Smooth muscle cell (in vitro differentiated cells): Measurements from ENCODE around the gene OPRPN. TPM values are rescaled to one million over a fixed set of nuclear protein-coding genes. Genes with fewer than 3 reads are reported as not detected.

Experiments used
- DNase-seq: peaks from one replicate; lab custom pipeline; 2025; ENCODE audit not compliant: unreplicated experiment; lab: John Stamatoyannopoulos, UW
- H2AFZ ChIP-seq: fragments of 200-600 bp; sonication (generic); 2 replicates; pipeline ENCODE4 v1.6.0; 2016; ENCODE audit warnings: antibody characterized with exemption, low read depth, mild to moderate bottlenecking
- H3F3A ChIP-seq: fragments of 200-600 bp; sonication (generic); 2 replicates; pipeline ENCODE4 v1.6.0; 2017; ENCODE audit warnings: antibody characterized with exemption, low read depth
- H3K27ac ChIP-seq: fragments of 200-600 bp; sonication (generic); 2 replicates; pipeline ENCODE4 v1.5.1; 2016; ENCODE audit warnings: low read depth, mild to moderate bottlenecking
- H3K27me3 ChIP-seq: fragments of 200-600 bp; sonication (generic); 2 replicates; pipeline ENCODE4 v1.6.1; 2016; ENCODE audit warnings: low read depth, mild to moderate bottlenecking
- H3K36me3 ChIP-seq: fragments of 200-600 bp; sonication (generic); 2 replicates; pipeline ENCODE4 v1.5.1; 2016; ENCODE audit warnings: low read depth
- H3K4me1 ChIP-seq: fragments of 200-600 bp; sonication (generic); 2 replicates; pipeline ENCODE4 v1.5.1; 2016; ENCODE audit warnings: low read depth
- H3K4me2 ChIP-seq: fragments of 200-600 bp; sonication (generic); 2 replicates; pipeline ENCODE4 v1.6.0; 2016; ENCODE audit warnings: mild to moderate bottlenecking
- H3K4me3 ChIP-seq: fragments of 200-600 bp; sonication (generic); 2 replicates; pipeline ENCODE4 v1.5.1; 2016; ENCODE audit warnings: mild to moderate bottlenecking
- H3K79me2 ChIP-seq: fragments of 200-600 bp; sonication (generic); 2 replicates; pipeline ENCODE4 v1.6.0; 2016; ENCODE audit warnings: low read depth, mild to moderate bottlenecking
- H3K9ac ChIP-seq: fragments of 200-600 bp; sonication (generic); 2 replicates; pipeline ENCODE4 v1.6.0; 2016; ENCODE audit warnings: low read depth
- H3K9me3 ChIP-seq: fragments of 200-600 bp; sonication (generic); replicated peaks from 2 replicates; pipeline ENCODE4 v1.5.1; 2016; ENCODE audit warnings: low read depth
- H4K20me1 ChIP-seq: fragments of 200-600 bp; sonication (generic); 2 replicates; pipeline ENCODE4 v1.6.0; 2016; ENCODE audit warnings: low read depth
- CTCF ChIP-seq: fragments of 200-600 bp; sonication (generic); IDR thresholded peaks from 2 replicates; pipeline ENCODE4 v1.5.1; 2017; ENCODE audit warnings: borderline replicate concordance, mild to moderate bottlenecking, antibody characterized with exemption; ENCODE audit not compliant: insufficient read depth, poor library complexity, severe bottlenecking
- WGBS: methylation state at CpG from one replicate; pipeline ENCODE4 v1.1.7; 2016; ENCODE audit warnings: low lambda C conversion rate; 5-methylcytosine and 5-hydroxymethylcytosine counted together
- polyA plus RNA-seq: library from polyadenylated mRNA; unstranded; fragments of >200 nt; fragmentation: Nextera tagmentation; extraction: Ambion mirVana; gene quantifications from 2 replicates; pipeline ENCODE4 v1.2.1, GENCODE V29; 2016
- total RNA-seq: library from RNA; depleted of rRNA; stranded (reverse); fragments of >200 nt; gene quantifications from 2 replicates; pipeline ENCODE4 v1.2.3, GENCODE V29; 2014

OPRPN gene
- total and polyA plus RNA-seq, 2 experiments from 2014 or later = not detected

GRCh38 chr4:70399319-70399718 is 1.6 kb downstream of the OPRPN start:
- H2AFZ ChIP-seq = no peak overlapping the region
- H3K4me3 ChIP-seq = no peak overlapping the region
- H3K27me3 ChIP-seq = no peaks in the 10 kb centered on the region
- no peak for DNase-seq
- H3K27ac ChIP-seq = no peak overlapping the region
- no peaks in the 10 kb centered on the region for H3K36me3 ChIP-seq
- no peak for TF ChIP-seq CTCF
- H3F3A ChIP-seq = no peaks in the 10 kb centered on the region
- no peaks in the 10 kb centered on the region for H3K79me2 ChIP-seq
- WGBS = 94% methylated on average over 1 of the region's 1 CpG
- no peak overlapping the region for H3K9ac ChIP-seq
- H3K9me3 ChIP-seq = no peaks in the 10 kb centered on the region
- H4K20me1 ChIP-seq = no peaks in the 10 kb centered on the region
- no peaks in the 10 kb centered on the region for H3K4me1 ChIP-seq
- no peak overlapping the region for H3K4me2 ChIP-seq

- no peaks in the 10 kb centered on the region for H3K4me1 ChIP-seq
- whole genome bisulfite sequencing = 94% methylated on average over 1 of the region's 1 CpG
- H2AFZ ChIP-seq = no peak overlapping the region
- H3K9me3 ChIP-seq = no peaks in the 10 kb centered on the region
- TF ChIP-seq CTCF = no peak
- no peak overlapping the region for H3K4me2 ChIP-seq
- H3K9ac ChIP-seq = no peak overlapping the region
- H3K27ac ChIP-seq = no peak overlapping the region
- no peaks in the 10 kb centered on the region for H3F3A ChIP-seq
- no peaks in the 10 kb centered on the region for H4K20me1 ChIP-seq
- DNase-seq = no peak
- H3K4me3 ChIP-seq = no peak overlapping the region
- H3K36me3 ChIP-seq = no peaks in the 10 kb centered on the region
- no peaks in the 10 kb centered on the region for H3K79me2 ChIP-seq
- no peaks in the 10 kb centered on the region for H3K27me3 ChIP-seq
Observed at GRCh38 chr4:70402762-70403161, 5.0 kb downstream of the OPRPN start.

DNA sequence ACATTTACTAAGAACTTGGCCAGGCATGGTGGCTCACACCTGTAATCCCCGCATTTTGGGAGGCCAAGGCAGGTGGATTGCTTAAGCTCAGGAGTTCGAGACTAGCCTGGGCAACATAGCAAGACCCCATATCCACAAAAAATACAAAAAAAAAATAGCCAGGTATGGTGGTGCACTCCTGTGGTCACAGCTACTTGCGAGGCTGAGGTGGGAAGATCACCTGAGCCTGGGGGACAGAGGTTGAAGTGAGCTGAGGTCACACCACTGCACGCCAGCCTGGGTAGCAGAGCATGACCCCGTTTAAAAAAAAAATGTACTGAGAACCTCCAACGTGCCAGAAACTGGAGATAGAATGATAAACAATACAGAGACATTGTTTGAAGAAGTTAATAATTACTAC is 8.0 kb downstream of the OPRPN start:
- no peak overlapping the region for H2AFZ ChIP-seq
- no peaks in the 10 kb centered on the region for H3K79me2 ChIP-seq
- no peaks in the 10 kb centered on the region for H4K20me1 ChIP-seq
- H3K36me3 ChIP-seq = no peaks in the 10 kb centered on the region
- no peaks in the 10 kb centered on the region for H3K4me1 ChIP-seq
- H3K9ac ChIP-seq = no peak overlapping the region
- no peak overlapping the region for H3K4me3 ChIP-seq
- no peaks in the 10 kb centered on the region for H3K27me3 ChIP-seq
- H3F3A ChIP-seq = no peaks in the 10 kb centered on the region
- no peak for TF ChIP-seq CTCF
- H3K9me3 ChIP-seq = no peaks in the 10 kb centered on the region
- DNase-seq = no peak
- H3K4me2 ChIP-seq = no peak overlapping the region
- H3K27ac ChIP-seq = no peak overlapping the region
- 80% methylated on average over 6 of the region's 6 CpGs for WGBS

GRCh38 chr4:70425306-70425705 is 27.6 kb downstream of the OPRPN start:
- Histone ChIP-seq H2AFZ (no peak overlapping the region), H3K9me3 (no peaks in the 10 kb centered on the region), H3F3A (no peaks in the 10 kb centered on the region), H3K79me2 (no peaks in the 10 kb centered on the region), H4K20me1 (no peaks in the 10 kb centered on the region), H3K36me3 (no peaks in the 10 kb centered on the region), H3K4me2 (no peak overlapping the region), H3K4me1 (no peaks in the 10 kb centered on the region), H3K9ac (no peak overlapping the region), H3K27ac (no peak overlapping the region), H3K27me3 (no peaks in the 10 kb centered on the region), H3K4me3 (no peak overlapping the region)
- WGBS = 96% methylated on average over 1 of the region's 1 CpG
- TF ChIP-seq CTCF = no peak
- no peak for DNase-seq
